ENCODE results near the gene KCNA5. TPM values are rescaled to one million over a fixed set of nuclear protein-coding genes. Genes with fewer than 3 reads are reported as not detected.

KCNA5 gene
- total and polyA plus RNA-seq, 2 of the 4 experiments (the other 2 are of a cell fraction) = not detected

DNA sequence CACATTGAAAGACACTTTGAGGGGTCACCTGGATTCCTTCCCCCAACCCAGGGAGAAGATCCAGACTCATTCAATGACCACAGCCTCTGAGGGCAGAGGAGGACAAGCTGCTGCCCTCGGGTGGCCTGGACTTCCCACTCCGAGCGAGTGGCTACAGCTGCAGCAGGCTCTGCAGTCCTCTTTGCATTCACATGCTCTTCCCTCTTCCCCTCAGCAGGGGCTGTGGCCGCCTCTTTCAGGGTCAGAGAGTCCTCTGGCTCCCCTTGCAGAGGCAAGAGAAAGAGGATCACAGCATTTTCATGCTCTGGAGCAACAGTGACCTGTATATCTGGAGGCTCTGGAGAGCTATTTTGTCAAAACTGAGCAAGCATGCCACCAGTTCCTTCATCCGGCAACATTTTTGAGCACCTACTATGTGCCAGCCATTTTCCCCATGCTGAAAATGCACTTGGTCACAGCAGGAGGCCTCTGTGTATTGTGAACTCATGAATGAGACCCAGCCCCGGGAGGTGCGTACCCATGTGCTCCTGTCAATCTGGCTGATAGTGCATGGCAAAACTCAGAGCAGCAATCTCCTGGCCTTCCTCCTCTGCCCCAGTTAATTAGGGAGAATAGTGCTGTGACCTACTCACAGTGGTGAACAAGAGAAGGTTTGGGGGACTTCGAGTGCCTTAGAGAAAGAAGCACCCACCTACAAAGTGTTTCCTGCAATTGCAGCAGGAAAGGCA lies 42.9 kb upstream of the KCNA5 start:
- no peak overlapping the region for H2BK15ac ChIP-seq (ENCODE audit: low read depth, low read length)
- no peaks in the 10 kb centered on the region for H3K36me3 ChIP-seq (ENCODE audit: control insufficient read depth, insufficient read depth, low read length)
- no peak overlapping the region for H2AK5ac ChIP-seq (ENCODE audit: low read depth, low read length)
- H3K4me3 ChIP-seq (ENCODE audit: insufficient read depth, low read depth, low read length) = no peak overlapping the region
- CTCF ChIA-PET = interaction anchor here (1.2 kb wide), 1 partner anchor 141 kb away, joined by 3 read pairs; no protein-coding TSS in a partner anchor
- no peak overlapping the region for H3K4me2 ChIP-seq (ENCODE audit: low read depth, low read length)
- no peak overlapping the region for H2BK20ac ChIP-seq (ENCODE audit: low read depth, low read length)
- no peak overlapping the region for H2BK120ac ChIP-seq (ENCODE audit: low read depth, low read length)
- WGBS, 2 experiments (ENCODE audit: extremely low coverage in 2 of 2, insufficient read length in 1 of 2) = no CpG with 5 or more reads among the region's 8 CpGs
- H3K4ac ChIP-seq (ENCODE audit: low read depth, low read length) = no peak overlapping the region
- H3K14ac ChIP-seq (replicated peaks; ENCODE audit: low read depth, low read length) = no peak overlapping the region
- H4K91ac ChIP-seq (ENCODE audit: insufficient read depth, low read depth, low read length) = no peak overlapping the region
- ATAC-seq (ENCODE audit: low read depth) (no peak), DNase-seq (no peak)
- no peaks in the 10 kb centered on the region for H4K20me1 ChIP-seq (ENCODE audit: insufficient read depth, low read length)
- POLR2A ChIA-PET (ENCODE audit: unreplicated experiment) = no interaction called here
- no peak for TF ChIP-seq RAD21 (IDR thresholded peaks at IDR 0.05; ENCODE audit: low read length)
- no peak for TF ChIP-seq ELK1 (IDR thresholded peaks at IDR 0.05; ENCODE audit: borderline replicate concordance, low read depth, low read length)
- no peak for TF ChIP-seq NFE2L2 (IDR thresholded peaks at IDR 0.05; ENCODE audit: low read depth, low read length)
- no peak for TF ChIP-seq CEBPB (IDR thresholded peaks at IDR 0.05; ENCODE audit: low read depth, low read length)
- TF ChIP-seq POLR2A (IDR thresholded peaks at IDR 0.05; ENCODE audit: low read depth, low read length) = no peak
- no peak for TF ChIP-seq RFX5 (IDR thresholded peaks at IDR 0.05; ENCODE audit: low read depth, low read length)
- TF ChIP-seq MXI1 (IDR thresholded peaks at IDR 0.05; ENCODE audit: borderline replicate concordance, low read depth, low read length) = no peak
- TF ChIP-seq CHD1 (IDR thresholded peaks at IDR 0.05; ENCODE audit: low read depth, low read length) = no peak
- no peak for TF ChIP-seq CTCF (conservative IDR thresholded peaks at IDR 0.05; ENCODE audit: low read depth, low read length)
- TF ChIP-seq FOS (IDR thresholded peaks at IDR 0.05; ENCODE audit: low read depth, low read length) = no peak
- TF ChIP-seq SMC3 (IDR thresholded peaks at IDR 0.05; ENCODE audit: low read depth, low read length) = no peak
- no peak for TF ChIP-seq USF2 (IDR thresholded peaks at IDR 0.05; ENCODE audit: low read depth, low read length)
- no peak for TF ChIP-seq MAZ (IDR thresholded peaks at IDR 0.05; ENCODE audit: borderline replicate concordance, low read depth, low read length)
- no peak for TF ChIP-seq RCOR1 (IDR thresholded peaks at IDR 0.05; ENCODE audit: insufficient replicate concordance, low read length)
- no peak for TF ChIP-seq MAFK (IDR thresholded peaks at IDR 0.05; ENCODE audit: low read depth, low read length)
- H3K56ac ChIP-seq (ENCODE audit: extremely low read depth, insufficient read depth, low read length) = no peak overlapping the region
- no peaks in the 10 kb centered on the region for H3K4me1 ChIP-seq (ENCODE audit: control insufficient read depth, insufficient read depth, low read length)
- no peaks in the 10 kb centered on the region for H3K79me1 ChIP-seq (ENCODE audit: low read depth in 1 of 2, low read length in 2 of 2)
- H2BK5ac ChIP-seq (ENCODE audit: low read depth, low read length, poor library complexity, severe bottlenecking) = no peak overlapping the region
- H3K18ac ChIP-seq (ENCODE audit: low read depth, low read length) = no peak overlapping the region
- H3K23ac ChIP-seq (ENCODE audit: low read depth, low read length) = no peak overlapping the region
- H3K9me1 ChIP-seq (ENCODE audit: insufficient read depth, low read length) = 0 out of 2 replicates have a peak, but pooled peaks cover 2% of the 10 kb centered on the region
- H2AFZ ChIP-seq (replicated peaks; ENCODE audit: low read length, poor library complexity) = no peak overlapping the region
- no peak overlapping the region for H3K27ac ChIP-seq (ENCODE audit: insufficient read depth, low read length)
- in situ Hi-C loops (cut with MboI; ENCODE audit: low sequenced_read_pairs) = loop anchor here (5.0 kb wide), 1 partner anchor 144 kb away; no protein-coding TSS in a partner anchor
- peaks cover 16% of the 10 kb centered on the region for H3K27me3 ChIP-seq (ENCODE audit: control insufficient read depth, insufficient read depth, low read length)
- BruUV-seq (replicated peaks) = no TSS peak
- intact Hi-C loops (cut with micrococcal nuclease) = no loop called here
- H2AK9ac ChIP-seq (replicated peaks; ENCODE audit: low read depth, low read length, poor library complexity) = no peak overlapping the region
- dilution Hi-C loops (cut with HindIII; ENCODE audit: low sequenced_read_pairs, unreplicated experiment) = no loop called here
- H4K5ac ChIP-seq (ENCODE audit: low read depth, low read length) = no peak overlapping the region
- H3K9ac ChIP-seq (ENCODE audit: low read depth, low read length) = no peak overlapping the region
- no peak overlapping the region for H4K8ac ChIP-seq (ENCODE audit: low read depth in 2 of 2, low read length in 2 of 2)
- no peaks in the 10 kb centered on the region for H3K9me3 ChIP-seq (ENCODE audit: control insufficient read depth, insufficient read depth, low read length)
